GM18520 (cell line): ENCODE results near the gene ZNF318.
"Not testable (repeated sequence)": the region's sequence is repeated elsewhere in the genome, so short reads cannot be mapped to it uniquely, and the experiment has no call there.

Experiments
- ATAC-seq: cut with Tn5 transposase; IDR thresholded peaks from one replicate; pipeline ENCODE4 v1.9.1; 2021; ENCODE audit not compliant: unreplicated experiment

The ZNF318 gene

DNA sequence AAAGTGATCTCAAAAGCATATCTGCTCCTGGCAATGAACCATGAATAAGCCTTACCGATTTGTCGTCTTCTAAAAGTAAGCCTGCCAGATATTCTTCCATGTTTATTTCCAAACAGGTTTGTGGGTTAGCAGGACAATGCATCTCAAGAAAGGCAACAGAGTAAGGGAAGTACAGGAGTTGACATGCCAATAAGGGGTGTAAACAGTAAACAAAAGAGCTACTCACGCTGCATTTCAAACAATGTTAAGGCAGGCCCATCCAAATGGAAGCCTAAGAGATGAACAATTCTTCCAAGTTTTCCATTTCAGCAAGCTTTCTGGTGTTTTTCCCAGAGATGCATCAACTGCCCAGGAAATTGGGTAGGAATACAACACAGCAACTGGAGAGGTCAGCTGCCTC lies 33.1 kb downstream of the ZNF318 start:
- no peak for ATAC-seq

DNA sequence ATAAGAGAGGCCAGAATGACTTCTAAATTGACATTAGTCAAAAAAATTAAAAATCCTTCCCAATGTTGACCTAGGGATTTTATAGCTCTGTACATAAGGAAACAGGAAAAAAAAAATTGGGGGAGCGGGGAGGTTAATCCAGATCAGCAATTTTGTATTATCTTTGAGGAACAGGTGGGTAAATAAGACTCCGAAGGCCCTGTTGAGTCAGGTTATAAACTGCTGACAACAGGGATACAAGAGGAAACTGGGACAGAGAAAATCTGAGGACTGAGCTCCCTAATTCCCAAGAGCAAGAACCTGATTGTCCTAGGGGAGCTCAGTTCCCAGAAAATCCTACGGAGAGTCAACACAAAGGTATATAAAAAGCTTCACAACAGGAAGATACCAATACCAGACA lies 34.0 kb downstream of the ZNF318 start:
- ATAC-seq: no peak

DNA sequence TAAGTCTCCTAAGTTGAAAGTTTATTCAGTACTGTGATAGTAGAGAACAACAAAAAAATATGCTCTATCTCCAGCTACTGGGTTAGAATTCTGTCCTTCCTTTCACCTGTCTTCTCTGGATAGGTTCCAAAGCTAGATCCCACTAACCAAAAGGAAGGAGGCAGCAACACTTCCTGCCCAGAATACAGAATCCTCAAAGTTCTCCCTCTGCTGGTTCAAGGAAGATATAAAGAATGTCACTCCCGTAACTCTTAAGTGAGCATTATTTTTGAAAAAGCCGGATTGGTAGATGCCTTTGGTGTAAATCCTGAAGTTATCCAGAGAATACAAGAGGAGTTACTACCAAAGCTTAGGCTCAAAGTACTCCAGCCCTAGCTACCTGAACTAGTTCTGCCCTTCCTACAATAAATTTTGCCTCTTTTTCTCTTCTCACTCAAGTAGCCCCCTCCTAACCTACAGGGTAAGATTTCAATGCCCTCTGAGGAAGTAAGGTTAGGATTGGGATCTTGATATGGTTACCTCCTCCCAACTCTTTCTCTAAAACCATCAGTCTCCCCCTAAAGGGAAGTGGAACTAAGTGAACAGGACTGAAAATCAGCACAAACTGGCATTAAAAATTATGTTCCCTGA lies 34.9 kb downstream of the ZNF318 start:
- ATAC-seq: no peak

DNA sequence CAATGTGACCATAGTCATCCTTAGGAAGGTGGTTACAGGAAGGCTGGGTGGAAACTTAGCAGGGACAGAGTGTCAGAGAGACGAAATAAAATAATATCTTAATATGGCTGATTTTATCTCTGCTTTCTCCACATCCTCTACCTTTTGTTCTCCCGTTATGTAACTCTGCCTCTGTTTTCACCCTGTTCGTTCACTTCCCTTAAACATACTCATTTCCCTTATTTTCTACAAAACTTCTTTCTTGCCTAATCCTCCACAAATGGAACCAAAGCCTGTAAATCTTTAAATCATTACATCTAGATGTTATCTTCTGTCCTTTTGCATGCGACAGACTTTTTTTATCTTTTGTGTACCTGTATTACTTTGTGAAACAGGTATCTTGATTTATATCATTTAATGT lies 37.6 kb downstream of the ZNF318 start:
- no peak for ATAC-seq

DNA sequence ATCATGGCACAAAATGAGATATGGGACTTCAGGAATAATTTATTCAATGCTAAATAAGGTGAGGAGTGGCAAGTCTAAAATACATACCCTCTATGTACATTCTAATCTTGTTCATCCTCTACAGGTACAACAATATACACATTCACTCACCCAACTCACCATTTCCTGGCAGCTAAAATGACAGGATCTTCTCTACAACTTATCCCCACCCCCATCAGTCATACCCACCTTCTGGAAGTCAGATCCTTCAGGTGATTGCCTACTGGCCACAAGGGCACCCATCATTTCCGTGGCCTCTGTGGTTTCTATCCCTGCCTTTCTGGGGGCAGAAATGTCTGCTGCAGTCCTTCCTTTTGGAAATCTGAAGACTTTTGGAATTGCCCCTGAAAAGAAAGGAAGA lies 38.0 kb downstream of the ZNF318 start:
- no peak for ATAC-seq

DNA sequence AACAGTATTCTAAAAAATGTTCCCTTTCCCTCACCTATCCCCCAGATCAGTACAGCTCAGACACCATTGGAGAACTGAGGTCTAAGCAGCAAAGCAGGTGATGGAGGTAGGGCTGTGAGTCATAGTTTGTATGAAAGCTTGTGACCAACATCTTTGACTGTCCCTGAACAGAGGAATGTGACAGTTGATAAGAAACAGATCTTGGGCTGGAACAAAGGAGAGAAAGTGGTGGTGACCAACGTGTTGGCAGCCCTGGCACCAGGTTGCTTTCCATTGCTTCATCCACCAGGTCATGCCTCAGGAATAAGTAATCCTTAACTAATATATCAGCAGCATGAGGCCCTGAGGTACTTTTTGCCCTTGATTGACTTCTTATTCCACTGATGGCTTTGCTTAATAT lies 40.9 kb downstream of the ZNF318 start:
- ATAC-seq: no peak

DNA sequence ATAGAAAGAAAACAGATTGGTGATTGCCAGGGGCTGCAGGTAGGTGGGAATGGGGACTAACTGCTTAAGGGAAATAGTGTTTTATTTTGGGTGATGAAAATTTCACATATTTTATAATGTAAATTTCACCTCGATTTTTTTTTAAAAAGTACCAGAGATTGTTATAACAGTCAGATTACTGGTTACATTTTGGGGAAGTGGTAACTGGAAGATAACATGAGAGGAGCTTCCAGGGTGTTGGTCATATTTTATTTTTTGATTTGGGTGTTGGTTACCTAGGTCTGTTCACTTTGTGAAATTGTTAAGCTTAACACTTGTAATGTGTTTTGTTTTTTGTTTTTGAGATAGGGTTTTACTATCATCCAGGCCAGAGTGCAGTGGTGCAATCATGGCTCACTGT lies 43.6 kb downstream of the ZNF318 start:
- ATAC-seq: no peak

DNA sequence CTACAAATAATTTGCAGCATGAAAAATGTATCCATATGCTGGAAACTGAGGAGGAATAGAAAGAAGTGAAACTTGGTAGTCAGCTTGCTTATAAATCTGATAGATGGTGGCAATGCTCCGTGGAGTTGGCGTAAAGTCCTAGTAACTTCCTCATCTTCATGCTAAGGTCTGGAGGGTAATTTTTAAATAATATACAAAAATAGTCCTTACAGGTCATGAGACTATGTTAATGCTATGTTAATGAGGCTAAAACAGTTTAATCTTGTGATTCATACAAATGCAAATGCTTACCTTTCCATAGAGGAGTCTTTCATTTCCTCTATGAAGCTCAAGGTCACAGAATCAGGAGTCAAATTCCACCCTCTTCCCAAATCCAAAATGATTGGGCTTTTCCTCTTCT lies 51.4 kb downstream of the ZNF318 start:
- no peak for ATAC-seq

DNA sequence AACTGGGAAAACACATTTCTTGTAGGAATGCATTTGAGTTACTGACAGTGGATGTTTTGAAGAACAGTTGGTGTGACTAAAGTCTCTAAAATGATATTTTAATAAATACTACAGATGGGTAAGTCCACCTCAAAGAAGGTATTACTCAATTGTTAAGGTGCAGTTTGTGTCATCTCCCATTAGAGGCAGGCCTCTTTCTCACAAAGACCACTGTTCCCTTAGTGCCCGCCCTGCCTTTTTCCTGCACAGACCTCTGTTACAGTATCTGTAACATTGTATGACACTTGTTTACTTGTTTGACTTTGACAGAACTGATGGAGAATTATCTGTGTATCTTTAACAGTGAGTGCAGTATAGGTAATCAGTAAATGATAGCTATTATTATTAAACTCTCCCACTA lies 55.6 kb downstream of the ZNF318 start:
- ATAC-seq: no peak

DNA sequence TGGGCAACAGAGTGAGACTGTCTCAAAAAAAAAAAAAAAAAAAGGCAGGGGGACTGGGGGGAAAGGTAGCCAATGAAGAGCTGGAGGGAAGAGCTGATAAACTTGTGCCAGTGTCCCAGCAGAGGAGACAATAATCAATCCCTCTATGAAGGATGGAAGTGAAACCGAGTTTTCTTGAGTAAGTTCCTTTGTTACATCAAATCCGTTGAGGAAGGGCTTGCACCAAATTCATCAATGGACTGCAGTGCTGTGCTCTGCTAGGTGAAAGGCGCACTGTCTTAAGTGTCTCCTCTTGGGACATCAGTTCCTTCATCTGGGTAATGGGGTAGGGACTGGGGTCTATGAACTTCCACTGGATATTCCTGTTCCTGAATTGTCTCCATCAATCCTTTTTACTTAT lies 57.8 kb downstream of the ZNF318 start:
- ATAC-seq: no peak

DNA sequence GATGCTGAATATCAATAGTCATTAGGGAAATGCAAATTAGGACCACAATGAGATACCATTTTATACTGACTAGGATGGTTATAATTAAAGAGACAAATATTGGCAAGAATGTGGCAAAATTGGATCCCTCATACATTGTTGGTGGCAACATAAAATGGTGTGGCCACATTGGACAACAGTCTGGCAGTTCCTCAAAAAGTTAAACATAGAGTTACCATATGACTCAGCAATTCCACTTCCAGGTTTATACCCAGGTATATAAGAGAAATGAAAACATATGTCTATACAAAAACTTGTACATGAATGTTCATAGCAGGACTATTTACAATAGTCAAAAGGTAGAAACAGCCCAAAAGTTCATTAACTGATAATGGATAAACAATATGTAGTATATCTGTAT lies 58.8 kb downstream of the ZNF318 start:
- ATAC-seq: no peak

DNA sequence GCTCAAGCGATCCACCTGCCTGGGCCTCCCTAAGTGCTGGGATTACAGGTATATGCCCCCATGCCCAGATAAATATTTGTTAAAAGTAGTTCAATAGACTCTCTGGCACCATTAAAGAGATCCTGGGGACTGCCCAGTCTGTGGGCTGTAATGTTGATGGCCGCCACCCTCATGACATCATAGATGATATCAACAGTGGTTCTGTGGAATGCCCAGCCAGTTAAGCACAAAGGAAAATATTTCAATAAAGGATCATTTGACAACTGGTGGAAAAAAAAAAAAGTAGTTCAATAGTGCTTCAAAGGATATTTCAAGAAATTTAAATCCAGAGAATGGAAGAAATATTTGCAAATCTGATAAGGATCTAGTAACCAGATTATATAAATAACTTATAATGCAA lies 59.3 kb downstream of the ZNF318 start:
- no peak for ATAC-seq

DNA sequence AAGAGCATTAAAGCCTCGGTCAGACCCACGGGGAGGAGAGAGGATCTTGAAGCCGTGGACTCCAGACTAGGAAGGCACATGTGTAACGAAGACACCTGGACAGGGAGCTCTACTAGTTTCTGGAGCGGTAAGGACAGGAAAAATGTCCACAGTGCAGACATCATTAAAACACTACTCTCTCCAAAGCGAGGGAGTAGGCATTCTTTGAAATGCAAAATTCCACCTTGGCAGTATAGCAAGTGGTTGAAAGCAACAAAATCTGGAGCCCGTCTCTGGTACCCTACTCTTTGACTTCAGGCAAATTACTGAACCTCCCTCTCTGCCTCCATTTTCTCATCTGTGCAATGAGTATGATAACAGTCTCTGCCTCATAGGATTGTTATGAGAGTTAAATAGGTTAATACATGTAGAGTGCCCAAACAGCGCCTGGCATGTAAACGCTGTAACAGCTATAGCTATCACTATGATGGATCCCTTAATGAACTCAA lies 60.4 kb downstream of the ZNF318 start:
- no peak for ATAC-seq

DNA sequence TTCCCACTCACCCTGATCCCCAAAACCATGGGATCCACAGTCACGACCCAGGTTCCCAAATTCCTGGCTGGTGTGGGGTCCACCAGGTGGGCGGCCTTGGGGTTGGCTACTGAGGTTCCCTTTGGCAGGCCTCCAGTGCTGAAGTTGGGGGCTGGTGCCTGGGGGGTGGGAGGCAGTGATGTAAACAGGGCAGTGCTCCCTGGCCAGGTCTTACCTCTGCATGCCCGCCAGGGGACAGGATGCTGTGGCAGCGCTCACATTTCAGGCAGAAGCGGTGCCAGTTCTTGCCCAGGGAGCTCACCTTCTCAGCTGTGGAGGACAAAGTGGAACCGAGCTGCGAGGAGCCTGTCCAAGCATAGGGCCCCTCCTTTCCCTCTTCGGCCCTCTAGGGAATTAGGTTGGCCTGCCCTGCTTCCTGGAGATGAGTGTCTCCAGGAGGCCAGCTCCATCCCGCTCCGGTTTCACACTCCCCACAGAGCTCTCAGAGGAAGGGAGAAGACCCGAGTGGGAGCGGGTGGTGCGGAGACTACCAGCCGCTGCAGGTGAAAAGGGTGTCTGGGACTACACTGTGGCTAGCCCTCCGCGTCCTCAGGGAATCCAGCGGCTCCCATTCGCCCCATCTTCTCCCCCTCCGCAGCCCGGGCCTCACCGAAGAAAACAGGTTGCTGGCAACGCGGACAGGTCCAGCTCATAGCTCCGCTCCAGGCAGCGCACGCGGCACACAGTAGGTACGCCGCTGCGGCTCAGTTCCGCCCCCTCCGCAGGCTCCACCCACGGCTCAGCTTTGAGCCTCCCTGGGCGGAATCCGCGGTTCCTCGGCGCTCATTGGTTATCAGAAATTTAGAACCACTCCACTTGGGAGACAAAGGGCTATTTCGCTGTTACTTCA lies 61.1 kb downstream of the ZNF318 start, which contains the start of gene CRIP3:
CRIP3 (minus strand) TSS at position 726 of the 889 bp plus-strand sequence; CDS start at position 692, 34 bp downstream.
- no peak for ATAC-seq

DNA sequence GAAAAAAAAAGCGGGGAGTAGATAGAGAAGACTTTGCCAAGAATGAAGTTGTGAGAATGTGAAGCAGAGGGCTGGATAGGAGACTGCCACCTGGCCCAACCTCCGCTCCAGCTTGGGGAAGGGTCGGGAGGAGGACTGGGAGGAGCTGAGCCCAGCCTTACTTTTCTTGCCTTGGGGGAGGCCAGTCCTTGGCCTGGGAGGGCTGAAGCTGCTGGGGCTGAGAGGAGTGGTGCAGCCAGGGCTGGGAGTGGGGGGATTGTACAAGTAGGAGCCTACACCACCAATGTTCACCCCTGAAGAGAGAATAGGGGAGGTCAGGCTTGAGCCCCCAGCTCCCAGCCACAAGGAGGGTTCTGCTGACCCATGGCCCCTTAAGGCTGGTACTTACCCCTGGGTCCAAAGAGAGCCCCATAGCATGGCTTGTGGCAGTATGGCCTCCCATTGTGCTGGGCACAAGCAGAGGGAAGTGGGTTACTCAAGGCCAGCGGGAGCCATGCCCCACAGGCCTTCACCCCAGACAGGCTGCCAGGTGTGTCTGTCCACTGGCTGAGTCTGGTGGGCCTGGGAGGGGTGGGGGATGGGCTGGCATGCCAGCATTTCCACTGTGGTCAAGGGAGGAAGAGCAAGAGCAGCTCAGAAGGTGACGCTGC lies 61.9 kb downstream of the ZNF318 start:
- no peak for ATAC-seq

DNA sequence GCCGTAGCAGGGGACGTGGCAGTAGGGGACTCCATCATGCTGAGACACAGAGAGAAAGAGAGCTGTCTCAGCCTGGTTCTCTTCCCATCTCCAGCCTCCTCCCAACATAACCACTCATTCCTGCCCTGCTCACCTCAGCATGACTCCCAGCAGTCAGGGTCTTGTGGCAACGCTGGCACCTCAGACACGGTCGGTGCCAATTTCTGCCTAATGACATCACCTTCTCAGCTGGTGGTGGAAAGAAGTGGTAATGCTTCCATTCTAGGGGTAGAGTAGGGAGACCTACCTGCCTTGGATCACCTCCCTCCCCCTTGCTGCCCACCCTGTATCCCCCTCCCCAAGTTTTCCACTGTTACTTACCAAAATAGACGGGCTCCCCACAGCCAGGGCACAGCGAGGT lies 63.4 kb downstream of the ZNF318 start:
- ATAC-seq: no peak

DNA sequence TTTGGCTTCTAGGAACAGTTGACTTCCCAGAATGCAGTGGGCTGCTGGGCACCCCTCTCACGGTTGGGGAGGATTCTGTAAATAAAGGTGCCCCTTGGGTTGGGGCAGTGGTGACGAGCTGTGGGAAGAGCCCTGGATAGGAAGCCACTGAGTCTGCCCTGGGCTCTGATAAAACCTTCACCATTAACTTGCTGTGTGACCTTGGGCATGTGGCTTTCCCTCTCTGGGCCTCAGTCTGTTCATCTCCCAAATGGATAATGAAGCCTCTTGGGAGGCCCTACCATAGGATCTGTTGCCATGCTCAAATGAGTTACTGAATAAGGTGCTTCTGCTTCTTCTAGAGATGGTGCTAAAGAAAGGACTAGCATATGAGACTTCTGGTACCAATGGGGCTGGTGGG lies 64.6 kb downstream of the ZNF318 start:
- ATAC-seq: no peak

DNA sequence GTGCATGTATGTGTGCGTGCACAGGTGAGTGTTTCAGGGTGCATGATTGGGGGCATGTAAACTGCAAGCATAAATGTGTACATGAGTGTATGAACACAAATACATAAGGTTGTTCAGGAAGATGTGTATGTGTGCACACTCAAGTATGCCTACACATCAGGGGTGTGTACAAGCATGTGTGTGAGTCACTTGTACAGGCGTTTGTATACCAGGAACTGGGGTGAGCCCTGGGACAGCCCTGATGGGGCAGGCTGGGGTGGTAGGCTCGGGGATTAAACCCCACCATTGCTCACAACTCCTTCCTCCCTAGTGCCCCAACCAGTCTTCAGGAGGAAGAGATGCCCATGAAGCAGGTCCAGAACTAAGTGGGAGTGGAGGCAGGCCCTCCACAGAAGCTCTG lies 65.1 kb downstream of the ZNF318 start:
- ATAC-seq: no peak

DNA sequence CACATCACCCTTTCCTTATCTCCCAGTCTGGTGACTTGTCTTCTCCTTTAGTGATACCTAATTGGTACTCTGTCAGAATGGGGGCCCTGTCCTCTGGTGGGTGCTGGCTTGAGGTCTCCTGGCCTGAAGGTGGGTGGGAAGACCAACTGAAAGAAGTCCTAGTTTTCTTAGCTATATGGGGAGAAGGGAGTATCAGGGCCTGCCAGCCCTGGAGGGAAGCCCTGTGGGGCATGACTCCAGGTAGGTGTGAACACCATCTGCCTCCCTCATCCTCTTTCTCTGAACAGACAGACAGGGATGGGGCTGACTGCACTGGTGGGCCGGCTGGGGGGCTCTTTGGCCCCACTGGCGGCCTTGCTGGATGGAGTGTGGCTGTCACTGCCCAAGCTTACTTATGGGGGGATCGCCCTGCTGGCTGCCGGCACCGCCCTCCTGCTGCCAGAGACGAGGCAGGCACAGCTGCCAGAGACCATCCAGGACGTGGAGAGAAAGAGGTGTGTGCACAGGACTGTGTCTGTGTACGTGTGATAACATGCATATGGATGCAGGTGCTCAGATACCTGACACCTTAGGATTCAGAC lies 65.6 kb downstream of the ZNF318 start:
- no peak for ATAC-seq

DNA sequence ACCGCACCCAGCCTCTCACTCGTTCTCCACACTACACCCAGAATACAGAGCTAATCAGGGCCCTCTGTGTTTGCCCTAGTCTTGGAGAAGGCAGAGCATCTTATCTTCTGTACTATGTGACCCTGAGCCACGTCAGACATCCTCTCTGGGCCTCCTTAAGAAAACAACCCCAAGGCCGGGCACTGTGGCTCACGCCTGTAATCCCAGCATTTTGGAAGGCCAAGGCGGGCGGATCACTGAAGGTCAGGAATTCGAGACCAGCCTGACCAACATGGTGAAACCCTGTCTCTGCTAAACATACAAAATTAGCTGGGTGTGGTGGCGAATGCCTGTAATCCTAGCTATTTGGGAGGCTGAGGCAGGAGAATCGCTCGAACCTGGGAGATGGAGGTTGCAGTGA lies 66.4 kb downstream of the ZNF318 start:
- ATAC-seq: not testable (repeated sequence)

DNA sequence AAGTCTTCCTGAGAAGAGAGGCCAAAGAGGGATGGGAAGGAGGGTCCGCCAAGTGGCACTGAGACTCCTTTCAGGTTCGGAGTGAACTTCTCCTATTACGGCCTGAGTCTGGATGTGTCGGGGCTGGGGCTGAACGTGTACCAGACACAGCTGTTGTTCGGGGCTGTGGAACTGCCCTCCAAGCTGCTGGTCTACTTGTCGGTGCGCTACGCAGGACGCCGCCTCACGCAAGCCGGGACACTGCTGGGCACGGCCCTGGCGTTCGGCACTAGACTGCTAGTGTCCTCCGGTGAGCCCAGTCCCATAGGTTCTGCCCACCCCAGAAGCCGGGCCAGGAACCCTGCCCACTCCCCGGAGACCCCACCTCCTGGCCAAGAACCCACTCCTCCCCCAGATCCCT lies 67.3 kb downstream of the ZNF318 start:
- no peak for ATAC-seq
